Aorta (tissue), 4 donors: ENCODE data around the gene DCAF6. TPM values are rescaled to one million over a fixed set of nuclear protein-coding genes. Genes with fewer than 3 reads are reported as not detected.

Source experiments
- microRNA-seq, 2 donors: library from miRNA; unstranded; fragments of <30 nt; microRNA quantifications; one replicate each; pipeline ENCODE4 v1.2.0, GENCODE V29; 2020
- polyA plus RNA-seq, 2 donors: library from polyadenylated mRNA; stranded (reverse); fragments of 200-250 nt; gene quantifications; one replicate each; pipeline ENCODE4 v1.2.3, GENCODE V29; 2013
- total RNA-seq, 2 donors: library from RNA; stranded (reverse); fragmentation: NEBNext Ultra II Directional; extraction: Animal tissue kit (Norgen Biotek cat#: 25700); gene quantifications; one replicate each; pipeline ENCODE4 v1.2.1, GENCODE V29; 2021
- donor health status: healthy with polysubstance abuse.
- donor health status: Bipolar disorder and iron deficiency.
- donor health status: DM: no; HTN: no; CAD: no.
- donor health status: DM: yes; HTN: yes; CAD: no.

The DCAF6 gene
- total and polyA plus RNA-seq, 4 donors: 37.3 to 68.7 (median 49.4) TPM

Small RNA genes within 50 kb of the gene (microRNA-seq; reads per million reads assigned to microRNA genes)
- gene MIR1255B2: 0 reads per million in 2 donors

Other genes with a start within 250 kb of the DCAF6 start
- gene MPZL1, start 214.7 kb upstream of the DCAF6 start, total RNA-seq: 100 to 1,000 TPM; 101 to 148 TPM
- gene MPZL1, start 214.7 kb upstream of the DCAF6 start, polyA plus RNA-seq: 10 to 100 TPM; 21.7 to 58.8 TPM
- gene ADCY10, start 22.5 kb upstream of the DCAF6 start, total RNA-seq: under 1 TPM; 0.16 to 0.24 TPM
- under 1 TPM; 0.13 to 0.15 TPM for gene ADCY10, start 22.5 kb upstream of the DCAF6 start, polyA plus RNA-seq
- 10 to 100 TPM; 37.3 to 48.2 TPM for gene MPC2, start 389 bp downstream of the DCAF6 start, total RNA-seq
- gene MPC2, start 389 bp downstream of the DCAF6 start, polyA plus RNA-seq: 10 to 100 TPM; 56.4 to 94.8 TPM
- 10 to 100 TPM; 14.4 to 19.8 TPM for gene GPR161, start 200.2 kb downstream of the DCAF6 start, total RNA-seq
- gene GPR161, start 200.2 kb downstream of the DCAF6 start, polyA plus RNA-seq: 10 to 100 TPM in 1 of 2 donors, 1 to 10 TPM in 1; 6.0 to 13.1 TPM
- 10 to 100 TPM; 25.1 to 28.9 TPM for gene TIPRL, start 242.3 kb downstream of the DCAF6 start, total RNA-seq
- gene TIPRL, start 242.3 kb downstream of the DCAF6 start, polyA plus RNA-seq: 10 to 100 TPM; 14.3 to 19.7 TPM